CD1c-positive myeloid dendritic cell (primary cell): ENCODE measurements around the gene SLC16A7.

Experiments
- DNase-seq: peaks from one replicate; pipeline ENCODE4 v3.0.0-alpha.2; 2016; ENCODE audit errors: extremely low spot score

The SLC16A7 gene

DNA sequence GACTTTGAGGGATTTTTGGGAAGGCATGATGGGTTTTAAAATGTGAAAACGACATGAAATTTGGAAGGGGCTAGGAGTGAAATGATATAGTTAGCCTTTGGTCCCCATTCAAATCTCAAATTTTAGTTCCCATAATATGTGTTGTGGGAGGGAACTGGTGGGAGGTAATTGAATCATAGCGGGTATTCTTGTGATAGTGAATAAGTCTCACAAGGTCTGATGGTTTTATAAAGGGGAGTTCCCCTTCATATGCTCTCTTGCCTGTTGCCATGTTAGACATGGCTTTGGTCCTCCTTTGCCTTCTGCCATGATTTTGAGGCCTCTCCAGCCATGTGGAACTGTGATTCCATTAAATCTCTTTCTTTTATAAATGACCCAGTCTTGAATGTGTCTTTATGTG, 72.8 kb downstream of the SLC16A7 start:
- DNase-seq, result no peak

DNA sequence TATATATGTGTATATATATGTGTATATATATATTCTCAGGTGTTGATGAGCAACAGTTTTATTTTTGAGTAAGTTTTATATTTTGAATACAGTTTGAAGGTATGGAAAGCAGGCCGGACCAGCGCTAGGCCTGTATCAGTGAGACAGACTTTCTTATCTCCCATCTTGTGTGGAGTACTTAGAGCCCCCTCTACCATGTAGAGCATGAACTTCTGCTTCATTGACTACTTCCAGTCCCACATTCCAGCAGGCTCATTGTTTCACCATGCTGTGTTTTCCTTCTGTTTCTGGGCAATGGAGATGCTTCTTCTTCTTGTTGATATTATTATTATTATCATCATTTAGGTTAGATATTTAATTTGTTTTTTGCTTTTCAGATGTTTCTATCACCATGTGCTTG, 76.4 kb downstream of the SLC16A7 start:
- no peak for DNase-seq

- peak; percentile 9 for DNase-seq
These were observed 79.6 kb downstream of the SLC16A7 start for GRCh38 chr12:59675461-59675860.

- no peak for DNase-seq
These were observed 82.0 kb downstream of the SLC16A7 start for GRCh38 chr12:59677857-59678256.

GRCh38 chr12:59678759-59679411, 83.1 kb downstream of the SLC16A7 start:
- DNase-seq, result no peak

- DNase-seq, result no peak
These were observed 93.9 kb downstream of the SLC16A7 start for GRCh38 chr12:59689776-59690175.

GRCh38 chr12:59695379-59695778, 99.5 kb downstream of the SLC16A7 start:
- DNase-seq, result no peak

DNA sequence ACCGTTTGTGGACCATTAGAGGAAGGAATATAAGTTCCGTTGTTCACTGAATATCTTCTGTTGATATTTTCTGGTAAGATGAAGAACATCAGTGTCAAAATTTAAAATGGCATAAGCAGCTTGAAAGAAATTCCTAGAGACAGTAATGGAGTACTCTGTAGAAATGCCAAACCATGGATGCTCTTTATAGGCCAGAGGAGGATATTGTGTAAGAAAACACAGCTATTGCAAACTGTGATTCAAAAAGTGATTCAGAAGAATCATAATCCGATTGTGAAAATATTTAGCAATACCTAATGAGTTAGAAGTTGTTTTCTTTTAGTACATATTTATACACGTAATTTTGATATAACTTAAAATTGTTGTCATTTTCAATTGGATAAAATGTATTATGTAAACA, 102.8 kb downstream of the SLC16A7 start:
- peak; percentile 33 for DNase-seq

DNA sequence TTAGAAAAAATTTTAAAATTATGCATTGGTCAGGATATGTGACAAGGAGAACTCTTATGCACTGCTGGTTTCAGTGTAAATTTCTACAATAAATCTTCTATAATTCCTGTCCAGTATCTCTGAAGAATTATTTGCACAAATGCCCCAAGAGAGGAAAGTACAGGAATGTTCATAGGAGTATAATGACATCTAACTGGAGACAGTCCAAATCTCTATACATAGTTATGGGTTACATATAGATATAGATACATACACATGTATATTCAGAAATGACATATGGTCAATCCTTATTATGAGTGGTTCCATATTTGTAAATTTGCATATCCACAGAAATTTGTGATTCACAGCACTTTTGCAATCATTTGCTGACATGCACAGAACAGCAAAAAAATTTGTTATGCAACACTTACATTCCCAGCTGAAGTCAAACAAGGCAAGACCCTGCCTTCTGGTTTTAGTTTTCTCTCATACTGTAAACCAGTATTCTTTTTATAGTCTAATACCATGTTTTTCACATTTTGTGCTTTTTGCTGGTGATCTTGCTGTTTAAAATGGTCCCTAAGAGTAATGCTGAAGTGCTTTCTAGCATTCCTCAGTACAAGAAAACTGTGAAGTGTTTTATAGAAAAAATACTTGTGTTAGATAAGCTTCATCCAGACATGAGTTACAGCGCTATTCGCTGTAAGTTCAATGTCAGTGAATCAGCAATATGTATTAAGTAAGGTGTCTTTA, 103.8 kb downstream of the SLC16A7 start:
- DNase-seq, result peak; percentile 47

DNA sequence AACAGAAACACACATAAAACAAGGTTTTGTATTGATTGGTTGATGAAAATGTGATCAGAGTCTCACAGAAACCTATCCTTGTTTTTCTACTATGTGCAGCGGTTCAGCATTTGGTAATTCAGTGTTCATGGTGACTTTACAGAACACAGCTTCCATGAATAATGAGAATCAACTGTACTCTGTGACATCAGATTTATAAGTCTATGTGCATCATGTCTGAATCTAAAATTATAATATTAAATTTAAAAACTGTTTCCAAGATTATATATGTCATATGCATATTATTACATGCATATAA, 104.3 kb downstream of the SLC16A7 start:
- no peak for DNase-seq

DNA sequence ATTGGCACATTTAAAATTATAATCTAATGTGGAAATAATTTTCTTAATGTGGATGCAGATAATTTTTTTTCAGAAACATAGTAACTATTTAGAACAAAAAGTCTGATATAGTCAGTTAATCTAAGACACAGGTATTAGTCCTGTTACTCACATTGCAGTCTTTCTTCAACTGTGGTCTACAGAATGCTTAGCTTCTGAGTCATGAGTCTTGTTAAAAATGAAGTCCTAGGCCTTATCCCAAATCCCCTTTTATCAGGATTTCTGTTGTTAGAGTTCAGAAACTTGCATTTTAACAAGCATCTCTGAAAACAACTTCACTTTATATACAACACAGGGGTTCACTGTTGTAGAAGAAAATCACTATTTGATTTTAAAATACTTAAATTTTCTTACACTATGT, 112.2 kb downstream of the SLC16A7 start:
- DNase-seq, result no peak

DNA sequence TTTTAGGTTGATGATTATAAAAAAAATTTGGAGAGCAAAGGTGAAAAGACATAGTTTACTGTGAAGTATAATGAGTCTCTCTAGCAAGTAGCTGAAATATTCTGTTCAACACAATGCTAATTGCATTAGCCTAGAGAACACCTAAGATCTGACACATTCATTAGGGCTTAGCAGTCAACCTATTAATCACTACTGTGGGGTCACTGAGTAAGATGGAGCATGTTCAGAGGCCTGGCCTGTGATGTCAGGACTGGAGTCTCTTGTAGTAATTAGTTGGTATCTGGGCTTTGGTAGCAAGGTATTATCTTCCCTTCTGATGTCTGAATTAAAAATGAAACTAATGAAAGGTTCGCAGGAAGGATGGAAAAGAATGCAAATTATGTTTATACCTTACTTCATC, 112.7 kb downstream of the SLC16A7 start:
- DNase-seq, result no peak

GRCh38 chr12:59710004-59710628, 114.3 kb downstream of the SLC16A7 start:
- DNase-seq, result no peak

GRCh38 chr12:59710964-59711363, 115.1 kb downstream of the SLC16A7 start:
- no peak for DNase-seq

DNA sequence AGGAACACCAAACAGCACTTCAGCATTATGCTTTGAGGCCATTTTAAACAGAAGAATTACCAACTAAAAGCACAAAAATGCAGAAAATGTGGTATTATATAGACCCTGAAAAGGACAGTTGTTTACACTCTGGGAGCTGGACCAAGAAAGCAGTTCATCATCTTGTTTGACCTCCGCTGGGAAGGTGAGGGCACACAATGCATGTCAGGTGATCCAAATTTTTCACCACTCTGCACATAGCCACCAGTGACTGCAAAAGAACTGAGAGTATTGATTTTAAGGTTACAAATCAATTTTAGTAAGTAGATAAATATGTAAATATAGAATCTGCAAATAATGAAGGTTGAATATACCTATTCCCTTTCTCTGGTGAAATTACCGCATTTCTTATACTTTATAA, 119.6 kb downstream of the SLC16A7 start:
- no peak for DNase-seq

GRCh38 chr12:59716043-59716442, 120.2 kb downstream of the SLC16A7 start:
- no peak for DNase-seq

- no peak for DNase-seq
These were observed 121.6 kb downstream of the SLC16A7 start for GRCh38 chr12:59717436-59717835.

DNA sequence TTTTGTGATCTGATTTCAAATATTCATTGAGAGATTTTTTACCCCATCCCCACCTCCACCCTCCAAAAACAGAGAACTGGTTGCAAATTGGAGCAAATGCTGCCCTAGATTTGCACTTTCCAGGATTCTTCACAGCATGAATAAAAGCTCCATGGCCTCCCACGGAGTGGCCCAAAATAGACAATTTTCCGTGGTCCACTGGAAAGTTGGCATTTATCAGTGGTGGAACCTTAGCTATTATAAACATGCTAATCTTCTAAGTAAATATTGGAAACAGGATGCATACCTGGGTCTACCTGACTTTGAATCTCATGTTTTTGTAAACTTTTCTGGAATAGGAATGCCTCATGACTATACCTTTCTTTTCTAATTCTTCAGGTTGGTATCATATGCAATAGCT, 123.9 kb downstream of the SLC16A7 start:
- DNase-seq, result no peak

DNA sequence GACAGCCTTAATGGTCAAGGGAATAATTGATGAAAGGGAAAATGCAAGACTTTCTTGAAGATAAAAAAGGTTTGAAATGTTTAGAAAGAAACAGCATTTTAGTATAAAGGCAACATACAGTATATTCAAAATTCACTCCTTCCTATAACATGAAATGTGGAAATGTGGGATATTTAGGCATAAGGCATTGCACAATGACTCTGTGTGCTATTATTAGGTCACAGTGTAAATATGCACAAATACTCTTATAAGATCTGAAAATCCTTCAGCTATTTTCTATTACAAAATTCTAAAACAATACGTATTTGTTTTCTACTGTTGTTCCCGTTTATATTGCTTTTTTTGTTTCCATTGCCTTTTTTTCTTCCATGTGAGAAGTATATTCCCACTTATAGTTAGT, 127.7 kb downstream of the SLC16A7 start:
- no peak for DNase-seq

GRCh38 chr12:59724011-59724695, 128.3 kb downstream of the SLC16A7 start:
- no peak for DNase-seq

DNA sequence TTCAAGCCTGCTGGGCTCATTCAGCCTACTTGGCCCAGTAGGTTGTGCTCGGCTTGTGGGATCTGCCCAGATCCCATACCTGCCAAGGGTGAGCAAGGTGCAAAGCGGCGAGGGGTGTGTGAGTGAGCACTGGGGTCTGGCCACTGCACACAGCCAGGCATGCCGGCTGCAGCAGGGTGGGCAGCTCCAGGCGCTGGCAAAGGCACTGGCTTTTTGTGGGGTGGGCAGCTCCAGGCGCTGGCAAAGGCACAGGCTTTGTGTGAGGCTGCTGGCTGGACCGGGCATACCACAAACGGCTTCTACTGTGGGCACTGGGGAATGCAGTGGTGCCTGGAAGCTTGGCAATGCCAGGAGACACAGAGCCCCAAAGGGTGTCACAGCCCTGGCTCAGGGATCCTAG, 137.4 kb downstream of the SLC16A7 start:
- DNase-seq, result no peak

GRCh38 chr12:59734371-59734770, 138.5 kb downstream of the SLC16A7 start:
- DNase-seq, result no peak

DNA sequence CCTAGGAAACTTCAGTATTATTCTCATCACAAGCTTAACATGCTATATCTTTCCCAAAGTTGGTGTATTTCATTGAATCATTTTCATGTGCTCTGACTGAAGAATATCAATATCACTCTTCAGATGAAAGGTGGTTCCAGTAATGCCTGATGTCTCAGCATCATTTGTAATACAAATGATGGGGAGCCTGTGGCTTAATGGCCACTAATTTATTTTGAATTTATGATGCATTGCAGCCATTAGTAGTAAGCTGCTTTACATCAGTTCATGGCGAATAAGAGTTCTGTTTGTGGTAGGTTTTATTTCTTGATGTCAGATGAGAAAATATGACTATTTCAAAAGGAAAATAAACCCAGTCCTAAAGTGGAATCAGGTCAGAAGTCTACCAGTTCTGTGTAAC, 139.4 kb downstream of the SLC16A7 start:
- no peak for DNase-seq
